Tibial artery (tissue), 4 donors: ENCODE measurements around the gene ANKRD44.
A peak's percentile ranks its signal among the peaks of the same experiment; 100 is the strongest.

ENCODE experiments used
- DNase-seq, 2 donors: peaks; one replicate each; pipeline ENCODE4 v3.0.0-alpha.2; 2019
- H3K27ac ChIP-seq, 2 donors: fragments of 200-600 bp; sonication (generic) in 1 of 2; 1 replicate in 1 of 2; 2 replicates in 1 of 2; pipeline ENCODE4 v1.5.1; 2018 to 2019; ENCODE audit warnings: mild to moderate bottlenecking in 1 of 2
- H3K27me3 ChIP-seq, 2 donors: fragments of 200-600 bp; sonication (generic) in 1 of 2; one replicate each; pipeline versions ENCODE4 v1.5.1 to v1.6.0; 2016 to 2019
- H3K36me3 ChIP-seq, 3 donors: fragments of 200-600 bp; sonication (generic) in 2 of 3; one replicate each; pipeline ENCODE4 v1.5.1; 2016 to 2019; ENCODE audit warnings: mild to moderate bottlenecking in 2 of 3
- H3K4me1 ChIP-seq, 4 donors: fragments of 200-600 bp; sonication (generic) in 2 of 4; 1 replicate in 3 of 4; 2 replicates in 1 of 4; pipeline ENCODE4 v1.5.1; 2016 to 2019
- H3K4me3 ChIP-seq, 2 donors: fragments of 200-600 bp; sonication (generic) in 1 of 2; 1 replicate in 1 of 2; 2 replicates in 1 of 2; pipeline ENCODE4 v1.5.1; 2018 to 2019; ENCODE audit warnings: mild to moderate bottlenecking in 2 of 2
- H3K9me3 ChIP-seq, 3 donors: fragments of 200-600 bp; sonication (generic) in 1 of 3; one replicate each; pipeline ENCODE4 v1.5.1; 2016 to 2019
- CTCF ChIP-seq, 2 experiments: fragments of 200-600 bp in 1 of 2; fragments of 450-650 bp in 1 of 2; IDR thresholded peaks; one replicate each; pipeline ENCODE4 v1.5.1; 2017 to 2019; ENCODE audit warnings: antibody characterized with exemption in 2 of 2, mild to moderate bottlenecking in 1 of 2, moderate library complexity in 1 of 2
- intact Hi-C: fragments of 100-400 bp; cut with DNase I; formaldehyde crosslinking; loops from one replicate; pipeline ENCODE4 v1.15.0; 2023; ENCODE audit warnings: low total_unique reads

The ANKRD44 gene

GRCh38 chr2:197207598-197207997 lies 103.0 kb downstream of the ANKRD44 start:
- no peaks in the 10 kb centered on the region for H3K36me3 ChIP-seq
- peaks cover 0 to 66% (median 31%) of the 10 kb centered on the region in 4 donors for H3K4me1 ChIP-seq
- no peak for TF ChIP-seq CTCF (IDR thresholded peaks at IDR 0.05)
- no peak overlapping the region for H3K27ac ChIP-seq
- no peaks in the 10 kb centered on the region for H3K9me3 ChIP-seq
- intact Hi-C loops, result no loop called here
- H3K4me3 ChIP-seq, result no peak overlapping the region
- DNase-seq, result no peak
- H3K27me3 ChIP-seq, result no peaks in the 10 kb centered on the region

- intact Hi-C loops, result no loop called here
Measured at GRCh38 chr2:197207106-197207505, 103.5 kb downstream of the ANKRD44 start.

GRCh38 chr2:197205585-197206215 lies 104.9 kb downstream of the ANKRD44 start:
- H3K27ac ChIP-seq, result peak overlapping the region; percentile 56 to 61
- no peaks in the 10 kb centered on the region for H3K9me3 ChIP-seq
- no peak overlapping the region for H3K4me3 ChIP-seq
- no peak for TF ChIP-seq CTCF (IDR thresholded peaks at IDR 0.05)
- no peaks in the 10 kb centered on the region for H3K27me3 ChIP-seq
- DNase-seq, result no peak
- peaks cover 0 to 75% (median 24%) of the 10 kb centered on the region in 4 donors for H3K4me1 ChIP-seq
- intact Hi-C loops, result no loop called here
- no peaks in the 10 kb centered on the region for H3K36me3 ChIP-seq

More at GRCh38 chr2:197207106-197207505, 103.5 kb downstream of the ANKRD44 start:
- DNase-seq, result no peak
- Histone ChIP-seq H3K27me3 (no peaks in the 10 kb centered on the region), H3K4me3 (no peak overlapping the region), H3K4me1 (peaks cover 0 to 65% (median 27%) of the 10 kb centered on the region in 4 donors), H3K9me3 (no peaks in the 10 kb centered on the region), H3K36me3 (no peaks in the 10 kb centered on the region), H3K27ac (no peak overlapping the region)
- no peak for TF ChIP-seq CTCF (IDR thresholded peaks at IDR 0.05)

- Histone ChIP-seq H3K4me3 (peak overlapping the region in 1 of 2 donors; percentile 4), H3K27ac (peak overlapping the region; percentile 56 to 61), H3K36me3 (no peaks in the 10 kb centered on the region), H3K27me3 (no peaks in the 10 kb centered on the region), H3K9me3 (no peaks in the 10 kb centered on the region), H3K4me1 (peaks cover 0 to 81% (median 32%) of the 10 kb centered on the region in 4 donors)
- TF ChIP-seq CTCF (IDR thresholded peaks at IDR 0.05), result no peak
- no peak for DNase-seq
- intact Hi-C loops, result no loop called here
Measured at GRCh38 chr2:197204519-197205250, 105.9 kb downstream of the ANKRD44 start.

GRCh38 chr2:197201874-197202273 lies 108.7 kb downstream of the ANKRD44 start:
- no peak overlapping the region for H3K4me3 ChIP-seq
- no peaks in the 10 kb centered on the region for H3K9me3 ChIP-seq
- H3K27ac ChIP-seq, result no peak overlapping the region
- TF ChIP-seq CTCF (IDR thresholded peaks at IDR 0.05), result no peak
- no peaks in the 10 kb centered on the region for H3K36me3 ChIP-seq
- H3K27me3 ChIP-seq, result no peaks in the 10 kb centered on the region
- intact Hi-C loops, result no loop called here
- no peak for DNase-seq
- peaks cover 0 to 86% (median 42%) of the 10 kb centered on the region in 4 donors for H3K4me1 ChIP-seq
